ENCODE data around the gene FAM13A. TPM values are rescaled to one million over a fixed set of nuclear protein-coding genes. Genes with fewer than 3 reads are reported as not detected.

Gene FAM13A
- total and polyA plus RNA-seq, 9 of the 15 experiments (the other 6 are each of a cell fraction or from before 2014, with no cell fraction given) = 11.3 to 23.3 (median 14.7) TPM

- TF ChIP-seq FOXA3 (CRISPR knock-in tag; conservative IDR thresholded peaks at IDR 0.05 in 1 of 2, IDR thresholded peaks at IDR 0.05 in 1 of 2) (no peak), CHD4 (IDR thresholded peaks at IDR 0.05; ENCODE audit: insufficient read depth, insufficient replicate concordance, low read depth, low read length, poor library complexity, severe bottlenecking) (no peak)
These were observed 14.3 kb upstream of the FAM13A start (continued) for GRCh38 chr4:89071311-89071710.

GRCh38 chr4:89070041-89070440 is 13.1 kb upstream of the FAM13A start:
- Histone ChIP-seq H2AFZ (ENCODE audit: low read depth, low read length) (no peak overlapping the region), H3K9me3 (replicated peaks; ENCODE audit: control insufficient read depth, insufficient read depth, low read depth, low read length) (no peaks in the 10 kb centered on the region), H3K79me2 (ENCODE audit: control insufficient read depth, insufficient read depth, low read length) (no peaks in the 10 kb centered on the region), H3K27me3 (ENCODE audit: control insufficient read depth in 2 of 2, insufficient read depth in 2 of 2, low read length in 2 of 2) (peaks cover 3 to 5% of the 10 kb centered on the region in 2 experiments; a peak in 2 of 5 replicates), H3K4me2 (ENCODE audit: insufficient read depth, low read length) (no peak overlapping the region), H3K27ac (ENCODE audit: extremely low read depth, low read depth, low read length) (no peak overlapping the region), H3K4me3 (no peak overlapping the region), H4K20me1 (replicated peaks; ENCODE audit: control insufficient read depth, insufficient read depth, low read length) (no peaks in the 10 kb centered on the region), H3K9me1 (ENCODE audit: control insufficient read depth, insufficient read depth, low read length) (no peaks in the 10 kb centered on the region), H3K36me3 (ENCODE audit: control insufficient read depth, insufficient read depth, low read length) (no peaks in the 10 kb centered on the region), H3K4me1 (replicated peaks in 1 of 2; ENCODE audit: control insufficient read depth in 2 of 2, insufficient read depth in 2 of 2, low read length in 2 of 2) (no peaks in the 10 kb centered on the region), H3K9ac (ENCODE audit: insufficient read depth in 1 of 2, low read depth in 2 of 2, low read length in 2 of 2) (no peak overlapping the region)
- DNase-seq (ENCODE audit: extremely low read depth in 1 of 4, low spot score in 3 of 4) (no peak), ATAC-seq (no peak), FAIRE-seq (no peak)
- POLR2A ChIA-PET = no interaction called here
- WGBS (ENCODE audit: insufficient coverage, low coverage, missing lambda C conversion rate) = 6% methylated on average over 2 of the region's 2 CpGs
- in situ Hi-C loops (cut with MboI) (no loop called here), intact Hi-C loops (cut with micrococcal nuclease) (no loop called here)
- CTCF ChIA-PET (ENCODE audit: low intra/inter-chr PET ratio) = no interaction called here
- BruUV-seq (replicated peaks) = no TSS peak
- TF ChIP-seq CBFA2T2 (conservative IDR thresholded peaks at IDR 0.05) (no peak), RNF219 (CRISPR knock-in tag; IDR thresholded peaks at IDR 0.05) (no peak), LARP7 (IDR thresholded peaks at IDR 0.05) (no peak), CREB5 (CRISPR knock-in tag; IDR thresholded peaks at IDR 0.05) (no peak), E2F5 (CRISPR knock-in tag; IDR thresholded peaks at IDR 0.05) (no peak), ZNF347 (CRISPR knock-in tag; IDR thresholded peaks at IDR 0.05; ENCODE audit: low read depth) (no peak), ZNF639 (CRISPR knock-in tag; conservative IDR thresholded peaks at IDR 0.05 in 1 of 2, IDR thresholded peaks at IDR 0.05 in 1 of 2) (no peak), ZNF699 (CRISPR knock-in tag; IDR thresholded peaks at IDR 0.05; ENCODE audit: insufficient replicate concordance) (no peak), XRCC3 (IDR thresholded peaks at IDR 0.05) (no peak), PHF20 (IDR thresholded peaks at IDR 0.05; ENCODE audit: partially characterized antibody) (no peak), KDM2B (CRISPR knock-in tag; IDR thresholded peaks at IDR 0.05) (no peak)

Data from K562 (cell line).